Loucy (cell line): ENCODE measurements around the gene MX2.

ENCODE experiments used
- H2AFZ ChIP-seq: fragments of 200-600 bp; sonication (generic); 2 replicates; pipeline ENCODE4 v1.6.0; 2016; ENCODE audit warnings: antibody characterized with exemption, mild to moderate bottlenecking, low read length, moderate library complexity
- H3F3A ChIP-seq: fragments of 200-600 bp; 2 replicates; pipeline ENCODE4 v1.6.0; 2016; ENCODE audit warnings: antibody characterized with exemption, low read depth, mild to moderate bottlenecking
- H3K27me3 ChIP-seq: fragments of 200-600 bp; sonication (generic); 2 replicates; pipeline ENCODE4 v1.6.1; 2014; ENCODE audit warnings: low read length, mild to moderate bottlenecking; ENCODE audit not compliant: insufficient read depth, poor library complexity, severe bottlenecking
- H3K36me3 ChIP-seq: fragments of 200-600 bp; sonication (generic); 2 replicates; pipeline ENCODE4 v1.6.1; 2016; ENCODE audit warnings: low read length; ENCODE audit not compliant: insufficient read depth
- H3K4me1 ChIP-seq: fragments of 200-600 bp; sonication (generic); 2 replicates; pipeline ENCODE4 v1.5.1; 2014; ENCODE audit warnings: low read length, mild to moderate bottlenecking; ENCODE audit not compliant: insufficient read depth, poor library complexity, severe bottlenecking
- H3K4me2 ChIP-seq: fragments of 200-600 bp; sonication (generic); 2 replicates; pipeline ENCODE4 v1.6.0; 2014; ENCODE audit warnings: antibody characterized with exemption, low read length, low read depth, mild to moderate bottlenecking; ENCODE audit not compliant: poor library complexity, severe bottlenecking
- H3K4me3 ChIP-seq: fragments of 200-600 bp; sonication (generic); 2 replicates; pipeline ENCODE4 v1.5.1; 2014; ENCODE audit warnings: low read length, mild to moderate bottlenecking, mixed read lengths; ENCODE audit not compliant: poor library complexity, severe bottlenecking
- H3K79me2 ChIP-seq: fragments of 200-600 bp; sonication (generic); 2 replicates; pipeline ENCODE4 v1.6.1; 2014; ENCODE audit warnings: low read length; ENCODE audit not compliant: insufficient read depth
- H3K9ac ChIP-seq: fragments of 200-600 bp; sonication (generic); 2 replicates; pipeline ENCODE4 v1.6.0; 2014; ENCODE audit warnings: mild to moderate bottlenecking, low read depth, low read length, moderate library complexity; ENCODE audit not compliant: poor library complexity, severe bottlenecking
- H3K9me2 ChIP-seq: fragments of 200-600 bp; sonication (generic); replicated peaks from 2 replicates; pipeline ENCODE4 v1.6.1; 2016; ENCODE audit warnings: low read depth, low read length, mixed read lengths
- H3K9me3 ChIP-seq: fragments of 200-600 bp; sonication (generic); 2 replicates; pipeline ENCODE4 v1.6.1; 2014; ENCODE audit warnings: mild to moderate bottlenecking, antibody characterized with exemption, low read length, low read depth; ENCODE audit not compliant: insufficient read depth
- H4K20me1 ChIP-seq: fragments of 200-600 bp; sonication (generic); 2 replicates; pipeline ENCODE4 v1.6.0; 2014; ENCODE audit warnings: antibody characterized with exemption, low read length, mild to moderate bottlenecking; ENCODE audit not compliant: insufficient read depth, poor library complexity, severe bottlenecking
- EZH2phosphoT487 ChIP-seq: fragments of 200-600 bp; IDR thresholded peaks from 2 replicates; pipeline ENCODE4 v1.6.1; 2018; ENCODE audit warnings: antibody characterized with exemption, mild to moderate bottlenecking, moderate library complexity, borderline replicate concordance
- TF ChIP-seq, protein P1 (sequence below): fragments of 200-600 bp; sonication (generic); conservative IDR thresholded peaks from 2 replicates; pipeline ENCODE4 v1.5.1; 2014; ENCODE audit warnings: mild to moderate bottlenecking, antibody characterized with exemption, low read length

The MX2 gene

DNA sequence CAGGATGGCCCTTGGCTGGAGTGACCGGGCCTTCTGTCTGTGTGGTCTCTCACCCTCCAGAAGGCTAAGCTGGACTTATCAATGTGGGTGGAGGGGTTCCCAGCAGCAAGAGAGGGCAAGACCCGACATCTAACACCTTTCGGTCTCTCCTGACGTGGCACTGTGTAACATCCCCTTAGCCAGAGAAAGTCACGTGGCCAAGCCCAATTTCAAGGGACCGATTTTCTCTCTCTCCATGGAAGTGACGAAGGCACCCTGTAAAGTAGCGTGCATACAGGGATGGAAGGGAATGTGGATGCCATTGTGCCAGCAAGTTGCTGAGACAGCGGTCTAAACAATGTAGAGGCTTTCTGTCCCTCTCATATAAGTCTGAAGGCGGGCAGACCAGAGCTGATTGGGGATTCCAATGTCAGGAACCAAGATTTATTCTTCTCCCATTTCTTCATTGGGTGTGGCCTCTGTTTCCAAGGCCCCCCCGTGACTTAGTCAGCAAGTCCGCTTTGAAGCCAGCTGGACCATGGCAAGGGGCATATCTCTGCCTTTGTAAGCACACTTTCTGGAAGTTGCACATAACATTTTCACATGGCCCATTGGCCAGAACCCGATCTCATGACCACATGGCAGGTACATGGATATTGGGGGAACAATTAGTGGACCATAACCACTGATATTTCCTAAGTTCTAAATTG lies 76.7 kb downstream of the MX2 start:
- Histone ChIP-seq H3K9me3 (peaks cover 5% of the 10 kb centered on the region; the same call in 1 of the 2 replicates), H3F3A (no peaks in the 10 kb centered on the region), H3K4me2 (no peak overlapping the region), H3K9me2 (no peaks in the 10 kb centered on the region), H4K20me1 (no peaks in the 10 kb centered on the region), H3K27me3 (no peaks in the 10 kb centered on the region), H3K79me2 (no peaks in the 10 kb centered on the region), H2AFZ (no peak overlapping the region), H3K4me3 (no peak overlapping the region), H3K4me1 (no peaks in the 10 kb centered on the region), H3K36me3 (no peaks in the 10 kb centered on the region), H3K9ac (no peak overlapping the region)
- TF ChIP-seq EZH2phosphoT487, result no peak
- TF ChIP-seq, protein P1, sequence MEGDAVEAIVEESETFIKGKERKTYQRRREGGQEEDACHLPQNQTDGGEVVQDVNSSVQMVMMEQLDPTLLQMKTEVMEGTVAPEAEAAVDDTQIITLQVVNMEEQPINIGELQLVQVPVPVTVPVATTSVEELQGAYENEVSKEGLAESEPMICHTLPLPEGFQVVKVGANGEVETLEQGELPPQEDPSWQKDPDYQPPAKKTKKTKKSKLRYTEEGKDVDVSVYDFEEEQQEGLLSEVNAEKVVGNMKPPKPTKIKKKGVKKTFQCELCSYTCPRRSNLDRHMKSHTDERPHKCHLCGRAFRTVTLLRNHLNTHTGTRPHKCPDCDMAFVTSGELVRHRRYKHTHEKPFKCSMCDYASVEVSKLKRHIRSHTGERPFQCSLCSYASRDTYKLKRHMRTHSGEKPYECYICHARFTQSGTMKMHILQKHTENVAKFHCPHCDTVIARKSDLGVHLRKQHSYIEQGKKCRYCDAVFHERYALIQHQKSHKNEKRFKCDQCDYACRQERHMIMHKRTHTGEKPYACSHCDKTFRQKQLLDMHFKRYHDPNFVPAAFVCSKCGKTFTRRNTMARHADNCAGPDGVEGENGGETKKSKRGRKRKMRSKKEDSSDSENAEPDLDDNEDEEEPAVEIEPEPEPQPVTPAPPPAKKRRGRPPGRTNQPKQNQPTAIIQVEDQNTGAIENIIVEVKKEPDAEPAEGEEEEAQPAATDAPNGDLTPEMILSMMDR, result no peak

DNA sequence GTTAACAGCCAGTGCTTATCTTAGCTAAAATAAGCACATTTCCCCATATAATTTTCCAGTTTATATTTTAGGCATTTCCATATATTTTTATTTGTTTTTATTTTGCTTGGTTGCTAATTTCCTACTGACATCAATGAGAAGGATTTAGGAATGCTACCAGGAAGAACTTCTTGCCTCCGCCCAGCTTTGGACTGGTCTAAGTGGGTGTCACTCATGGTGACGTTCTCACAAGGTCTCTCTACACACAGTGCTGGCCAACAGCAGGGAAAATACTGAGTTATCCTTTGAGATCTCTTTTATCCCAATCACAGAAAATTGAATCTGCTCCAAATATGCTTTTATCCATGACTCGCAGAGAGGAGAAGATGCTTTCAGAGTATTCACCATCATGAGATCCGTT lies 77.4 kb downstream of the MX2 start:
- no peaks in the 10 kb centered on the region for H3K79me2 ChIP-seq
- H3K9me3 ChIP-seq, result peaks cover 5% of the 10 kb centered on the region; the same call in 1 of the 2 replicates

DNA sequence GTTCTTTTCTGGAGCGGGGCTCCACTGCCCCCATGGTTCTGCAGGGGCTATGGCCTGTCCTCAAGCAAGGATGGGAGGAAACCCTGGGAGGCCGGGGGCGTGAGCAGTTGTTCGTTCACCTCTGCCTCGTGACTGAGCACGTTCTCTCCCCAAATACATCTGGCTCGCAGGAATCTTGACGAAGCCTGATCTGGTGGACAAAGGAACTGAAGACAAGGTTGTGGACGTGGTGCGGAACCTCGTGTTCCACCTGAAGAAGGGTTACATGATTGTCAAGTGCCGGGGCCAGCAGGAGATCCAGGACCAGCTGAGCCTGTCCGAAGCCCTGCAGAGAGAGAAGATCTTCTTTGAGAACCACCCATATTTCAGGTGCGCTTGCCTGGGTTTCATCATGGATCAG lies 79.7 kb downstream of the MX2 start:
- TF ChIP-seq, protein P1, result no peak
- no peak for TF ChIP-seq EZH2phosphoT487
- H3K36me3 ChIP-seq, result no peaks in the 10 kb centered on the region

More for the DNA sequence above, 77.4 kb downstream of the MX2 start:
- Histone ChIP-seq H2AFZ (no peak overlapping the region), H3K36me3 (no peaks in the 10 kb centered on the region), H3F3A (no peaks in the 10 kb centered on the region), H3K9me2 (no peaks in the 10 kb centered on the region), H4K20me1 (no peaks in the 10 kb centered on the region), H3K4me3 (no peak overlapping the region), H3K4me1 (no peaks in the 10 kb centered on the region), H3K27me3 (no peaks in the 10 kb centered on the region), H3K9ac (no peak overlapping the region), H3K4me2 (no peak overlapping the region)
- TF ChIP-seq EZH2phosphoT487, result no peak
- TF ChIP-seq, protein P1, result no peak

More for the DNA sequence above, 79.7 kb downstream of the MX2 start:
- Histone ChIP-seq H3K9ac (no peak overlapping the region), H3K79me2 (no peaks in the 10 kb centered on the region), H3K4me1 (no peaks in the 10 kb centered on the region), H3K9me2 (no peaks in the 10 kb centered on the region), H2AFZ (no peak overlapping the region), H3F3A (no peaks in the 10 kb centered on the region), H3K27me3 (no peaks in the 10 kb centered on the region), H3K4me3 (no peak overlapping the region), H3K9me3 (no peaks in the 10 kb centered on the region), H3K4me2 (no peak overlapping the region), H4K20me1 (no peaks in the 10 kb centered on the region)
